DMS114 treated with DMSO at 0.1 percent for 48 hours (cell line): ENCODE data around the gene SLC16A5.
A peak's percentile ranks its signal among the peaks of the same experiment; 100 is the strongest.
"Not testable (repeated sequence)": the region's sequence is repeated elsewhere in the genome, so short reads cannot be mapped to it uniquely, and the experiment has no call there.

ENCODE experiments used
- DNase-seq: peaks from one replicate; lab custom pipeline; 2025; ENCODE audit not compliant: unreplicated experiment; lab: John Stamatoyannopoulos, UW

Gene SLC16A5

GRCh38 chr17:75064040-75064439 lies 23.7 kb upstream of the SLC16A5 start:
- no peak for DNase-seq

GRCh38 chr17:75064460-75064859 lies 23.3 kb upstream of the SLC16A5 start:
- DNase-seq = no peak

- no peak for DNase-seq
Observed at GRCh38 chr17:75064867-75065561, 22.7 kb upstream of the SLC16A5 start.

- no peak for DNase-seq
Observed at GRCh38 chr17:75065562-75066151, 22.1 kb upstream of the SLC16A5 start.

GRCh38 chr17:75067856-75068255 lies 19.9 kb upstream of the SLC16A5 start:
- no peak for DNase-seq

- DNase-seq = no peak
Observed at GRCh38 chr17:75068750-75069149, 19.0 kb upstream of the SLC16A5 start.

- DNase-seq = peak; percentile 13
Observed at GRCh38 chr17:75069783-75070182, 18.0 kb upstream of the SLC16A5 start.

GRCh38 chr17:75071478-75072271 lies 16.1 kb upstream of the SLC16A5 start:
- DNase-seq = not testable (repeated sequence)

- not testable (repeated sequence) for DNase-seq
Observed at GRCh38 chr17:75072909-75073308, 14.8 kb upstream of the SLC16A5 start.

GRCh38 chr17:75073618-75074047 lies 14.1 kb upstream of the SLC16A5 start:
- DNase-seq = no peak

- DNase-seq = no peak
Observed at GRCh38 chr17:75074532-75074931, 13.2 kb upstream of the SLC16A5 start.

- no peak for DNase-seq
Observed at GRCh38 chr17:75075597-75076336, 12.0 kb upstream of the SLC16A5 start.

GRCh38 chr17:75077072-75077495 lies 10.7 kb upstream of the SLC16A5 start:
- DNase-seq = no peak

- no peak for DNase-seq
Observed at GRCh38 chr17:75077496-75078283, 10.1 kb upstream of the SLC16A5 start.

GRCh38 chr17:75078284-75079022 lies 9.3 kb upstream of the SLC16A5 start:
- no peak for DNase-seq

GRCh38 chr17:75079023-75079373 lies 8.8 kb upstream of the SLC16A5 start:
- DNase-seq = no peak

- DNase-seq = no peak
Observed at GRCh38 chr17:75081611-75082540, 5.9 kb upstream of the SLC16A5 start.

- no peak for DNase-seq
Observed at GRCh38 chr17:75082683-75083082, 5.1 kb upstream of the SLC16A5 start.
